Measurements from ENCODE around the gene IWS1. TPM values are rescaled to one million over a fixed set of nuclear protein-coding genes. Genes with fewer than 3 reads are reported as not detected.

Gene IWS1
- polyA plus RNA-seq, 2 of the 4 experiments (the other 2 are of a cell fraction), result 56.6 to 69.1 TPM

GRCh38 chr2:127471286-127471988 is 54.9 kb downstream of the IWS1 start:
- Histone ChIP-seq H3K4me3 (no peak overlapping the region), H3K4me2 (no peak overlapping the region), H3K27ac (no peak overlapping the region), H3K9me3 (peaks cover 3% of the 10 kb centered on the region; the same call in 1 of the 3 replicates), H3K4me1 (peaks cover 8% of the 10 kb centered on the region; the same call in 2 of the 3 replicates)
- WGBS (ENCODE audit: missing lambda C conversion rate), result 90% methylated on average over 4 of the region's 4 CpGs
- FAIRE-seq, result no peak
- TF ChIP-seq CTCF (IDR thresholded peaks at IDR 0.05), result no peak
- no peak for ATAC-seq
- no peak for DNase-seq (ENCODE audit: low read depth in 1 of 2, low spot score in 1 of 2)
- POLR2A ChIA-PET, result no interaction called here
- CTCF ChIA-PET, result interaction anchor here (0.5 to 1.0 kb wide), 3 partner anchors 8 to 282 kb away, joined by 3 to 7 read pairs (median 4); no protein-coding TSS in a partner anchor

- 93% methylated on average over 2 of the region's 2 CpGs for WGBS (ENCODE audit: missing lambda C conversion rate)
- Histone ChIP-seq H3K4me3 (no peak overlapping the region), H3K9me3 (no peaks in the 10 kb centered on the region), H3K27ac (no peak overlapping the region), H3K4me2 (no peak overlapping the region), H3K4me1 (peaks cover 8% of the 10 kb centered on the region; the same call in 2 of the 3 replicates)
- CTCF ChIA-PET, result interaction anchor here (0.6 to 1.8 kb wide), 4 partner anchors 9 to 140 kb away, joined by 3 to 7 read pairs (median 3); no protein-coding TSS in a partner anchor
- TF ChIP-seq HOXB5 (CRISPR knock-in tag; IDR thresholded peaks at IDR 0.05), result no peak
- TF ChIP-seq JUNB (IDR thresholded peaks at IDR 0.05), result no peak
- no peak for TF ChIP-seq CBX8 (IDR thresholded peaks at IDR 0.05)
- TF ChIP-seq PHF8 (IDR thresholded peaks at IDR 0.05; ENCODE audit: borderline replicate concordance, low read depth), result no peak
- TF ChIP-seq CHD2 (IDR thresholded peaks at IDR 0.05; ENCODE audit: low read length, partially characterized antibody), result no peak
- TF ChIP-seq USF2 (IDR thresholded peaks at IDR 0.05), result no peak
- TF ChIP-seq HOXB13 (CRISPR knock-in tag; IDR thresholded peaks at IDR 0.05; ENCODE audit: low read depth), result no peak
- TF ChIP-seq NR3C1 (IDR thresholded peaks at IDR 0.05), result no peak
- TF ChIP-seq CHD4 (IDR thresholded peaks at IDR 0.05; ENCODE audit: borderline replicate concordance), result no peak
- TF ChIP-seq RARB (CRISPR knock-in tag; IDR thresholded peaks at IDR 0.05), result no peak
- no peak for TF ChIP-seq HDAC2 (IDR thresholded peaks at IDR 0.05)
- no peak for TF ChIP-seq EHMT2 (IDR thresholded peaks at IDR 0.05; ENCODE audit: low read depth)
- TF ChIP-seq KDM1A (IDR thresholded peaks at IDR 0.05; ENCODE audit: low read depth), result no peak
- no peak for TF ChIP-seq MYC (IDR thresholded peaks at IDR 0.05; ENCODE audit: borderline replicate concordance, low read length)
- no peak for TF ChIP-seq PBX3 (IDR thresholded peaks at IDR 0.05)
- TF ChIP-seq, protein P1, sequence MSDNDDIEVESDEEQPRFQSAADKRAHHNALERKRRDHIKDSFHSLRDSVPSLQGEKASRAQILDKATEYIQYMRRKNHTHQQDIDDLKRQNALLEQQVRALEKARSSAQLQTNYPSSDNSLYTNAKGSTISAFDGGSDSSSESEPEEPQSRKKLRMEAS (IDR thresholded peaks at IDR 0.05), result no peak
- TF ChIP-seq TFCP2L1 (CRISPR knock-in tag; IDR thresholded peaks at IDR 0.05), result no peak
- no peak for TF ChIP-seq HOXA7 (CRISPR knock-in tag; IDR thresholded peaks at IDR 0.05)
- no peak for TF ChIP-seq ZSCAN20 (CRISPR knock-in tag; IDR thresholded peaks at IDR 0.05)
- TF ChIP-seq NFE2L2 (conservative IDR thresholded peaks at IDR 0.05; ENCODE audit: low read length), result no peak
- ATAC-seq (no peak), DNase-seq (ENCODE audit: low read depth in 1 of 2, low spot score in 1 of 2) (no peak), FAIRE-seq (no peak)
- POLR2A ChIA-PET, result no interaction called here
Observed at GRCh38 chr2:127469974-127470373, 56.3 kb downstream of the IWS1 start.

Measured in A549 (cell line).